Metanephros (tissue), 2 donors: Measurements from ENCODE around the gene SLC35F3. TPM values are rescaled to one million over a fixed set of nuclear protein-coding genes. Genes with fewer than 3 reads are reported as not detected.

Source experiments
- small RNA-seq: library from RNA; depleted of rRNA; stranded (forward); fragments of <200 nt; gene quantifications from one replicate; pipeline ENCODE3, GENCODE V24; 2014; ENCODE audit warnings: low replicate concordance
- total RNA-seq: library from RNA; depleted of rRNA; stranded (reverse); fragments of >200 nt; gene quantifications from one replicate; pipeline ENCODE4 v1.2.3, GENCODE V29; 2014

The SLC35F3 gene
- 0.99 TPM for total RNA-seq

DNA sequence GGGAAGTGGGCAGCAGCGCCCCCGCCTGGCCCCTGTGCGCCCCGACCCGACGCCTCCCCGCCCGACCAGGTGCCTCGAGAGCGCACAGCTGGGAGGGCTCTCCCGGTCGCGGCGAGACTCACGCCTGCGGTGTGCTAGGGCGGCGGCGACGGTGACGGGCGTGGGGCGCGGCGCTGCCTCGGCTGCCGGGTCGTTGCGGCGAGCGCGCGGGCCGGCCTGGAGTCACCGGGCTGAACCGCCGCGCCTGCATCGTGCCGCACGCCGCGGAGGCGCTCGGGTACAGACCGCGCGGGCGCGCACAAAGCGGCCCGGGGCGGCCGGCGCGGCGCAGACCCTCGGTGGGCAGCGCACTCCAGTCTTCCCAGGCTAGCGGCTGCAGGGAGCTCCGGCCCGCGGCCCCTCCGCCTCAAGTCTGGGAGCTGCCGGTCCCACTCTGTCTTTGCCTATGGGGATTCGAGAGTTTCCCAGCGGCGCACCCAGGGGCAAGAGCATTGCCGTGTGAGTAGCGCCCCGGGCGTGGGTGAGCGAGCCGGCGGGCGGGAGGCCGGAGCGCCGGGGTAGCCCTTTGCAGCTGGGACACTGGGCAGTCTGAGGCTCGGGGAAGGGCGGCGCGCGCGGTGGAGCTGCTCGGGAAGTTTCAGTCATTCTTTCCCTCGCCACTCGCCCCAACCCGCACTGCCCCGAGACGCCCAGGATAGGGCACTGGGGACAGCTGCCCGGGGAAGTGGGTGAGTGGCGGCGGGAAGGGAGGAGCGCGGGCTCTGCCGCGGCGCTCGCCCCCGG is at the start of gene SLC35F3:
TSS of gene SLC35F3 (plus strand) at position 44 of the 783 bp plus-strand sequence.

DNA sequence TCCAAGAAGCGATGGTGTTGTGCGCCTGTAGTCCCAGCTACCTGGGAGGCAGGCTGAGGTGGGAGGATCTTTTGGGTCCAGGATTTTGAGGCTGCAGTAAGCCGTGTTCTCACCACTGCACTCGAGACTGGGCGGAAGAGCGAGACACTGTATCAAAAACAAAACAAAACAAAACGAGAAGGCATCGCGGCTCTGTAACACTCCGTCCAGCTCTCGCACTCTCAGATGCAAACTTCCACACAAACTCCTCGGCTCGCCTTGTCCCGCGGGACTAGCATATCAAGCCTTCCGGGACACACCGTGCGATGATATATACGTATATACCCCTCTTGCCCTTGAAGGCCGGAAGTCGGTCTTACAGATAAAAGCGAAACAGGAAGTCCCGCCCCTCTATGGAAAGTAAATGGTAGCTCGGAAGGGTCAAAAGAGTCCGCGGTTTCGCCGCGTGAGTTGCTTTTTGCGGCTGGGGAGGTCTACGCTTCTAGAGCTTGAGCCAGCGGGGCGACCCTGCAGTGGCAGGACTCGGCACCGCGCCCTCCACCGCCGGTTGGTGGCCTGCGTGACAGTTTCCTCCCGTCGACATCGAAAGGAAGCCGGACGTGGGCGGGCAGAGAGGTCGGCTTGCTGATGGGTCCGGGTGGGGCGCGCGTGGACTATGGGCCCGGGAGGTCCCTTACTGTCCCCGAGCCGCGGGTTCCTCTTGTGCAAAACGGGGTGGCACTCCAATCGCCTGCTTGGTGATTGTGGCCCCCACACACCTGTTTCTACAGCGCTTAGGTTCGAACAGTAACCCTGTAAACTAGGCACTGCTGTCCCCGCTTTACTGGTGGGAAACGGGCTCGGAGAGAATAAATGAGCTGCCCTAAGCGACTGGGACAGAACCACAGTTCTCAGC is 468.8 kb downstream of the SLC35F3 start, which contains the start of gene COA6:
TSS of gene COA6 (plus strand) at position 393 of the 895 bp plus-strand sequence. CDS start at position 404, 11 bp downstream.

Small RNA genes lying within 50 kb of the gene (small RNA-seq; reads per million reads assigned to genes)
- not detected for gene MIR4671
